A549 treated with DMSO at 1 μM for 4 hours (cell line): ENCODE data around the gene NR2F6. TPM values are rescaled to one million over a fixed set of nuclear protein-coding genes. Genes with fewer than 3 reads are reported as not detected.

Experiments
- total RNA-seq: library from RNA; stranded (reverse); fragments of 200-300 nt; extraction: Qiagen RNA extraction; gene quantifications from 5 replicates; pipeline ENCODE4 v1.2.3, GENCODE V29; 2022; ENCODE audit warnings: low read depth

The NR2F6 gene
- total RNA-seq = 23.3 to 58.5 TPM (median 49.9 TPM) in 5 replicates

GRCh38 chr19:17245535-17245984 lies at the start of gene NR2F6:
Gene NR2F6 (minus strand): TSS chr19:17245919. CDS start chr19:17245220, 699 bp downstream.

GRCh38 chr19:17281391-17282304 lies 35.9 kb upstream of the NR2F6 start, which contains the start of gene ANKLE1:
Gene ANKLE1 (plus strand): TSS chr19:17281901. CDS start chr19:17281921, 20 bp downstream.

GRCh38 chr19:17266975-17267788 lies 21.5 kb upstream of the NR2F6 start, which contains the start of gene BABAM1:
Gene BABAM1 (plus strand): TSS chr19:17267443. CDS start chr19:17268807, 1,364 bp downstream.

GRCh38 chr19:17264641-17264979 lies 18.9 kb upstream of the NR2F6 start, which contains the start of gene USHBP1:
Gene USHBP1 (minus strand): TSS chr19:17264745. CDS start chr19:17264299, 446 bp downstream.

GRCh38 chr19:17226002-17226933 lies 19.5 kb downstream of the NR2F6 start, which contains the start of gene OCEL1:
Gene OCEL1 (plus strand): TSS chr19:17226226. CDS start chr19:17226248, 22 bp downstream.

GRCh38 chr19:17215127-17215971 lies 30.4 kb downstream of the NR2F6 start, which contains the start of gene USE1:
Gene USE1 (plus strand): TSS chr19:17215357. CDS start chr19:17215406, 49 bp downstream.

Other genes with a start within 250 kb of the NR2F6 start
- 0.02 to 0.21 TPM in 2 of 5 replicates, not detected in the others for gene CPAMD8, start 219.1 kb downstream of the NR2F6 start, total RNA-seq
- 13.2 to 17.1 TPM (median 15.8 TPM) in 5 replicates for gene HAUS8, start 170.5 kb downstream of the NR2F6 start, total RNA-seq
- gene MYO9B, start 170.1 kb downstream of the NR2F6 start, total RNA-seq = 24.2 to 38.4 TPM (median 34.6 TPM) in 5 replicates
- 14.7 to 16.4 TPM (median 15.3 TPM) in 5 replicates for gene USE1, start 30.6 kb downstream of the NR2F6 start, total RNA-seq
- 9.8 to 13.9 TPM (median 10.9 TPM) in 5 replicates for gene OCEL1, start 19.7 kb downstream of the NR2F6 start, total RNA-seq
- gene USHBP1, start 18.8 kb upstream of the NR2F6 start, total RNA-seq = not detected in 5 replicates
- gene BABAM1, start 21.5 kb upstream of the NR2F6 start, total RNA-seq = 58.4 to 65.2 TPM (median 62.0 TPM) in 5 replicates
- gene ANKLE1, start 36.0 kb upstream of the NR2F6 start, total RNA-seq = 0.27 to 0.76 TPM (median 0.40 TPM) in 5 replicates
- 2.0 to 3.6 TPM (median 3.2 TPM) in 5 replicates for gene ABHD8, start 57.5 kb upstream of the NR2F6 start, total RNA-seq
- gene MRPL34, start 60.0 kb upstream of the NR2F6 start, total RNA-seq = 52.6 to 96.7 TPM (median 84.9 TPM) in 5 replicates
- gene DDA1, start 63.6 kb upstream of the NR2F6 start, total RNA-seq = 53.8 to 73.0 TPM (median 68.7 TPM) in 5 replicates
- gene ANO8, start 88.9 kb upstream of the NR2F6 start, total RNA-seq = 2.1 to 4.3 TPM (median 3.9 TPM) in 5 replicates
- gene GTPBP3, start 91.6 kb upstream of the NR2F6 start, total RNA-seq = 18.0 to 24.5 TPM (median 21.1 TPM) in 5 replicates
- not detected in 5 replicates for gene PLVAP, start 131.4 kb upstream of the NR2F6 start, total RNA-seq
- not detected in 5 replicates for gene CCDC194, start 148.3 kb upstream of the NR2F6 start, total RNA-seq
- 0.13 to 0.47 TPM (median 0.24 TPM) in 5 replicates for gene BST2, start 159.7 kb upstream of the NR2F6 start, total RNA-seq
- 29.7 to 43.1 TPM (median 38.5 TPM) in 5 replicates for gene MVB12A, start 174.1 kb upstream of the NR2F6 start, total RNA-seq
- 0.46 to 0.84 TPM (median 0.76 TPM) in 5 replicates for gene TMEM221, start 202.7 kb upstream of the NR2F6 start, total RNA-seq
- gene NXNL1, start 215.0 kb upstream of the NR2F6 start, total RNA-seq = not detected in 5 replicates
- gene SLC27A1, start 224.6 kb upstream of the NR2F6 start, total RNA-seq = 2.6 to 3.2 TPM (median 3.1 TPM) in 5 replicates